Activated CD4-positive, alpha-beta T cell treated with anti-CD3 and anti-CD28 coated beads, Interleukin-2, amount 10 ng/mL, durations not matched to agents 7 days and 5 days (primary cell): ENCODE results near the gene CHIC1. TPM values are rescaled to one million over a fixed set of nuclear protein-coding genes. Genes with fewer than 3 reads are reported as not detected.
"Not testable (repeated sequence)": the region's sequence is repeated elsewhere in the genome, so short reads cannot be mapped to it uniquely, and the experiment has no call there.

ENCODE experiments used
- CTCF ChIA-PET: fragments of 350-600 bp; sonication (Branson Sonifier 250); formaldehyde crosslinking; loops from one replicate; lab custom pipeline; 2021; ENCODE audit warnings: antibody characterized with exemption; lab: Charles Lee
- POLR2A ChIA-PET: fragments of 350-600 bp; sonication (Branson Sonifier 250); formaldehyde crosslinking; loops from one replicate; lab custom pipeline; 2021; ENCODE audit warnings: antibody characterized with exemption; lab: Charles Lee
- DNase-seq: peaks from one replicate; pipeline ENCODE4 v3.0.0-alpha.2; 2020
- H3K27ac Mint-ChIP-seq: one replicate; pipeline ENCODE4 v1.8.0; 2021; ENCODE audit warnings: mild to moderate bottlenecking, moderate library complexity, mixed read lengths
- H3K27me3 Mint-ChIP-seq: one replicate; pipeline ENCODE4 v1.8.0; 2021; ENCODE audit warnings: mixed read lengths
- H3K36me3 Mint-ChIP-seq: one replicate; pipeline ENCODE4 v1.8.0; 2021; ENCODE audit warnings: low read depth, mixed read lengths
- H3K4me1 Mint-ChIP-seq: one replicate; pipeline ENCODE4 v1.8.0; 2021; ENCODE audit warnings: mixed read lengths
- H3K4me3 Mint-ChIP-seq: one replicate; pipeline ENCODE4 v1.8.0; 2021; ENCODE audit warnings: mild to moderate bottlenecking, moderate library complexity, mixed read lengths
- H3K9me3 Mint-ChIP-seq: one replicate; pipeline ENCODE4 v1.8.0; 2021; ENCODE audit warnings: mixed read lengths
- total RNA-seq, 2 experiments: library from RNA; stranded (reverse); gene quantifications; one replicate each; pipeline ENCODE4 v1.2.3, GENCODE V29; 2021

CHIC1 gene
- total RNA-seq, 2 experiments from 2014 or later, result 6.1 to 6.9 TPM

DNA sequence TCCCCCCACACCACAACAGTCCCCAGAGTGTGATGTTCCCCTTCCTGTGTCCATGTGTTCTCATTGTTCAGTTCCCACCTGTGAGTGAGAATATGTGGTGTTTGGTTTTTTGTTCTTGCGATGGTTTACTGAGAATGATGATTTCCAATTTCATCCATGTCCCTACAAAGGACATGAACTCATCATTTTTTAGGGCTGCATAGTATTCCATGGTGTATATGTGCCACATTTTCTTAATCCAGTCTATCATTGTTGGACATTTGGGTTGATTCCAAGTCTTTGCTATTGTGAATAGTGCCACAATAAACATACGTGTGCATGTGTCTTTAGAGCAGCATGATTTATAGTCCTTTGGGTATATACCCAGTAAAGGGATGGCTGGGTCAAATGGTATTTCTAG lies 78.7 kb downstream of the CHIC1 start:
- not testable (repeated sequence) for H3K4me3 Mint-ChIP-seq

DNA sequence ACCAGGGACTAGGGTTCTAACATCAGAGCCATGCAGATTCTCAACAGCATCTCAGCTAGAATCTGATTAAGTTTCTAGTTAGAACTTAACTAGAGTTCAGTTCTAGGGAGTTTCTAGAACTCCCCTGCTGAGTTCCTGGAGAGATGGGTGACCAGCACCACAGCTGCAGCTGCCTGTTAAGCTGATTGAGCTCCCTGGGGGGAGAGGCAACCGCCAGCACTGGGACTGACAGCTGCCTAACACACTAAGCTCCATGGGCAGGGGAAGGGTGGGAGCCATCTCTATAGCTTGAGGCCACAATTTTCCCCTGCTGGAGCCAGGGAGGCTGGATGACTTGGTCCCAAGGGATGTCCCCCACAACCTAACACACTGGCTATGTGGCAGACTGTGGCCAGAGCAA lies 84.2 kb downstream of the CHIC1 start:
- ChIA-PET POLR2A (no interaction called here), CTCF (no interaction called here)
- Mint-ChIP-seq H3K36me3 (peaks cover 11% of the 10 kb centered on the region), H3K9me3 (peaks cover 19% of the 10 kb centered on the region), H3K4me1 (no peaks in the 10 kb centered on the region), H3K27me3 (no peaks in the 10 kb centered on the region), H3K4me3 (no peak overlapping the region), H3K27ac (no peak overlapping the region)
- no peak for DNase-seq

More for the DNA sequence above, 78.7 kb downstream of the CHIC1 start:
- Mint-ChIP-seq H3K9me3 (peaks cover 32% of the 10 kb centered on the region), H3K36me3 (peaks cover 26% of the 10 kb centered on the region)
- POLR2A ChIA-PET, H3K4me1 Mint-ChIP-seq, CTCF ChIA-PET, H3K27ac Mint-ChIP-seq, H3K27me3 Mint-ChIP-seq, DNase-seq: not testable (repeated sequence)

DNA sequence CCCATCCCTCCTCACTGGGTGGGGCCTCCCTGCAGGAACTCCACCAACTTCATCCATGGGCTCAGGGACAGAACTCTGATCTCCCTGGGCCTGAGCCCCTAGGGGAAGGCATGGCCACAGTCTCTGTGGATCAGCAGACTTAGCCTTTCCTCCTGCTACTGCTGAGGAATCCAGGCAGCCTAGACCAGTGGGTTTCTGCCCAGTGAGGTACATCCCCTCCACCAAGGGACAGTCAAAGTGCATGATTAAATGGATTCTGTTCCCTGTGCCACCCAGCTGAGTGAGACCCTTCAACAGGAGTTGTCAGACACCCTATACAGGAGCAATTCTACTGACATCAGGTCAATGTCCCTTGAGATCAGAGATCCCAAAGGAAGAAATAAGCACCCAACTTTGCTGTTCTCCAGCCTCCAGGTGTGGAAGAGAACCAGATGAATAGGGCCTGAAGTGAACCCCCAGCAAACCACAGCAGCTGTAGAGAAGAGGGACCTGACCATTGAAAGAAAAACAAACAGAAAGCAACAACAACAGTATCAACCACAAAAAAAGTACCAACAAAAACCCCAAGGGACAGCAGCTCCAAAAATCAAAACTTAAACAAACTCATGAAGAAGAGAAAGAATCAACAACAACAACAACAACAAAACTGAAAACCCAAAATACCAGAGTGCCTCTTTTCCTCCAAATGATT lies 84.8 kb downstream of the CHIC1 start:
- no peak for DNase-seq
- Mint-ChIP-seq H3K4me3 (no peak overlapping the region), H3K36me3 (peaks cover 11% of the 10 kb centered on the region), H3K4me1 (no peaks in the 10 kb centered on the region), H3K27me3 (no peaks in the 10 kb centered on the region), H3K9me3 (peaks cover 19% of the 10 kb centered on the region), H3K27ac (no peak overlapping the region)
- ChIA-PET CTCF (no interaction called here), POLR2A (no interaction called here)

DNA sequence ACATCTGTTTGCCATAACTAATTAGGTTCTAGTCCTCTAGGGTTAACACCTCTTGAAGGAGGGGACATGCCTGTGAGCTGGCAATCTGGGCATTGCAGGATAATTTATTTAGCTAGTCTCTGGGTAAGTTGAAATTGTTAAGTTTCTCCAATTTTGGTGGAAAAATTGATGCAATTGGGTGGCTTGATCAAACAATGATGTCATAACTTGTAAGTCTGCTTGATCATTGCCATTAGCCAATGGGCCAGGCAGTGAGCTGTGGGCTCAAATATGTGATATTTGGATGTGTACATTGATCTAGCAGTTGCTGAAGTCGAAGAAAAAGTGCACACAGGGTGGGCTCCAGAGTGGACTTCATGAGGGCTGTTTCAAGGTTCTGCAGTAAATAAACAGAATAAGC lies 98.3 kb downstream of the CHIC1 start:
- H3K4me1 Mint-ChIP-seq, POLR2A ChIA-PET, H3K27me3 Mint-ChIP-seq, H3K4me3 Mint-ChIP-seq, CTCF ChIA-PET, H3K36me3 Mint-ChIP-seq, DNase-seq, H3K27ac Mint-ChIP-seq: not testable (repeated sequence)
- H3K9me3 Mint-ChIP-seq, result peaks cover 20% of the 10 kb centered on the region

DNA sequence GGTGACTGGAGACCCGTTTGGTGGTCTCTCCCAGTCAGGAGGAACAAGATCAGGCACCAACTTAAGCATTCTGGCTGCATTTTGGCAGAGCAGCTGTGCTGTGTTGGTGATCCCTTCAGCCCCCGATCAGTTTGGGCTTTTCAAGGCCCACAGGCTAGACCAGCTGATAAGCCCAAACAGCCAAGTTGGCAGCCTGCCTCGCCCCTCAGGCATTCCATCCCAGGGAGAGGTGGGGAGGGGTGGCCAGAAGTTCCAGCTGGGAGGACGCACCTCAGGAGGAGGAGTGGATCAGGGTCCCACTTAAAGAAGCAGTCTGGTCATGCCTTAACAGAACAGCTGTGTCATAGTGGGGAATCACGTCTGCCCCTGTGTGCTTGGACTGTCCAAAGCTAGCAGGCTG lies 105.8 kb downstream of the CHIC1 start:
- H3K4me3 Mint-ChIP-seq, result no peak overlapping the region
- CTCF ChIA-PET, result no interaction called here
- H3K27ac Mint-ChIP-seq, result no peak overlapping the region
- H3K4me1 Mint-ChIP-seq, result no peaks in the 10 kb centered on the region
- H3K9me3 Mint-ChIP-seq, result peaks cover 17% of the 10 kb centered on the region
- POLR2A ChIA-PET, result no interaction called here
- no peaks in the 10 kb centered on the region for H3K27me3 Mint-ChIP-seq
- DNase-seq, result no peak
- H3K36me3 Mint-ChIP-seq, result peaks cover 3% of the 10 kb centered on the region

DNA sequence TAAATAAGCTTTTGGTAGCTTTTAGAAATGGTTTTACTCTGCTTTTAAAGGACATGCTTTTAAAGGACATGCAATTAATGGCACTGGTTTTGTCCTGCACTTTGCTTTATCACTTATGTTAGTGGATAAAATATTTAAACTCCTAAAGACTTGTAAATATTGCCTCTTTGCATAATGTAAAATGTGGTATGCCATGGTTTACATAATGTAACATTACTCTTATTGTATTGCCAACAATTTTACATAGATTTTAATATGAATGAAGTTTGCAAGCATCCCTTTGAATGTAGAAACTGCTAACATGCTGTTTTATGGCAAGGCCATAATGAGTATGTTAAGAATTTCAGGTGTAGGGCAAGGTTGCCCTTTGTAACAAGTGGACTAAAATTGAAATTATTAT lies 118.4 kb downstream of the CHIC1 start:
- Mint-ChIP-seq H3K4me3 (no peak overlapping the region), H3K4me1 (no peaks in the 10 kb centered on the region), H3K36me3 (peaks cover 2% of the 10 kb centered on the region), H3K9me3 (no peaks in the 10 kb centered on the region), H3K27ac (no peak overlapping the region), H3K27me3 (no peaks in the 10 kb centered on the region)
- ChIA-PET CTCF (no interaction called here), POLR2A (no interaction called here)
- DNase-seq, result no peak

DNA sequence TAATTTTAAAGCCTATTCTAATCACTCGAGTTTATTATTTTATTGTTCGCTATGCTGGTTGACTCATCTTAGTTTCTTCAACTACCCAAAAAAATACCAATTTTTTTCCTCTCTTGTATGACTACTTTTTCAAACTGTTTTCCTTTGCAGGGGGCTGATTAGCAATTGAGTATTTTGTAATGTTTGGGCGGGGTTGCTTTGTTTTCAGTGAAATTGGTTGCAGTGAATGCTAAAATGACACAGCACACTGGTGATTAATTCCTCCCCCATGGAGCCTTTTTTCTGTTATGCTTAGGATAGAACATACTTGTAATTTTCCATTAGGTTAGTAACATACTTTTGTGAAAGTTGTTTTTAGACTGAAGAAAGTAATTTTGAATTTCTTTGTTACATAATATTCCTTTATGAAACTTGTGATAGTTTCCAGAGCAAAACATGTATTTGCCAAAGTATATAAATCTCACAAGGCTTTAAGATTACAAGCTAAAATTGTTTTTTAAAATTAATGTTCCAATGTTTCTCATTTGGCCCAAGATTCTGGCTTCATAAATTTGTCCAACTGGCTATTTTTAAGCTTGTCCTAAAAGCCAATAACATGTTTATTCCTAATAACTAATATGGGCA lies 120.4 kb downstream of the CHIC1 start:
- Mint-ChIP-seq H3K9me3 (peaks cover 2% of the 10 kb centered on the region), H3K4me3 (no peak overlapping the region), H3K4me1 (no peaks in the 10 kb centered on the region), H3K36me3 (peaks cover 2% of the 10 kb centered on the region), H3K27ac (no peak overlapping the region), H3K27me3 (no peaks in the 10 kb centered on the region)
- ChIA-PET CTCF (no interaction called here), POLR2A (no interaction called here)
- no peak for DNase-seq

DNA sequence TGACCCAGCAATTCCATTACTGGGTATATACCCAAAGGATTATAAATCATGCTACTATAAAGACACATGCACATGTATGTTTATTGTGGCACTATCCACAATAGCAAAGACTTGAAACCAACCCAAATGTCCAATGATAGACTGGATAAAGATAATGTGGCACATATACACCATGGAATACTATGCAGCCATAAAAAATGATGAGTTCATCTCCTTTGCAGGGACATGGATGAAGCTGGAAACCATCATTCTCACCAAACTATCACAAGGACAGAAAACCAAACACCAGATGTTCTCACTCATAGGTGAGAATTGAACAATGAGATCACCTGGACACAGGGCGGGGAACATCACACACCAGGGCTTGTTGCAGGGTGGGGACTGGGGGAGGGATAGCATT lies 144.0 kb downstream of the CHIC1 start:
- H3K27me3 Mint-ChIP-seq, DNase-seq, POLR2A ChIA-PET, H3K27ac Mint-ChIP-seq, H3K36me3 Mint-ChIP-seq, H3K4me3 Mint-ChIP-seq, H3K9me3 Mint-ChIP-seq, H3K4me1 Mint-ChIP-seq, CTCF ChIA-PET: not testable (repeated sequence)

DNA sequence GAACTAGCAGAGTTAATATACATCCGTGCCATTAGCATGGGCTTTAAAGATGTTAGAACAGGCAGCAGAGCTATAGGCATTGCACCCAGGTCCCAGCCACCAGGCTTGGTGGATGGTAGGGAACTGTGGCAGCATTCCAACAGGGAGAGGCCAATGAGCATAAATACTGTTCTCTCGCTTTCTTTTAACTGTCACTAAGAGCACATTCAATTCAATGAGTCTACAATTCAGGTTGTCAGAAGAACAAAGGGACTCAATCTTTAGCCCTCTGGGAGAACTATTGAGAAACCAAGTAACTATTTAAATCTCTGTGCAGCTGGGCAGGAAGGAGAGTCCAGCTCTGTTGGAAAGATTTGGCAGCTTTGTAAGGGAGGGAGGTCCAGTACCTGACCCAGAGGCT lies 165.6 kb downstream of the CHIC1 start:
- Mint-ChIP-seq H3K27ac (no peak overlapping the region), H3K9me3 (no peaks in the 10 kb centered on the region), H3K4me1 (no peaks in the 10 kb centered on the region), H3K27me3 (no peaks in the 10 kb centered on the region), H3K4me3 (no peak overlapping the region), H3K36me3 (no peaks in the 10 kb centered on the region)
- POLR2A ChIA-PET, result no interaction called here
- CTCF ChIA-PET, result no interaction called here
- no peak for DNase-seq

Other genes starting within 250 kb of the CHIC1 start
- gene CDX4, start 116.1 kb upstream of the CHIC1 start, total RNA-seq, result not detected